Karpas-422 (cell line): ENCODE results near the gene TMEM109. TPM values are rescaled to one million over a fixed set of nuclear protein-coding genes. Genes with fewer than 3 reads are reported as not detected.

Source experiments
- DNase-seq: peaks from one replicate; pipeline ENCODE4 v3.0.0-alpha.2; 2015
- H2AFZ ChIP-seq: fragments of 200-600 bp; sonication (generic); 2 replicates; pipeline ENCODE4 v1.6.1; 2014; ENCODE audit warnings: antibody characterized with exemption, low read length, mixed read lengths
- H3K27ac ChIP-seq: fragments of 200-600 bp; sonication (generic); 2 replicates; pipeline ENCODE4 v1.5.1; 2014; ENCODE audit warnings: mild to moderate bottlenecking, low read length, moderate library complexity
- H3K27me3 ChIP-seq: fragments of 200-600 bp; sonication (generic); 2 replicates; pipeline ENCODE4 v1.6.1; 2014; ENCODE audit warnings: low read length, mixed read lengths
- H3K36me3 ChIP-seq: fragments of 200-600 bp; sonication (generic); 2 replicates; pipeline ENCODE4 v1.6.1; 2014; ENCODE audit warnings: low read length, mixed read lengths; ENCODE audit not compliant: insufficient read depth
- H3K4me1 ChIP-seq: fragments of 200-600 bp; sonication (generic); 2 replicates; pipeline ENCODE4 v1.6.1; 2014; ENCODE audit warnings: mild to moderate bottlenecking, low read length, mixed read lengths
- H3K4me2 ChIP-seq: fragments of 200-600 bp; sonication (generic); 2 replicates; pipeline ENCODE4 v1.6.1; 2014; ENCODE audit warnings: low read length, low read depth, mild to moderate bottlenecking; ENCODE audit not compliant: poor library complexity, severe bottlenecking
- H3K4me3 ChIP-seq: fragments of 200-600 bp; sonication (generic); 2 replicates; pipeline ENCODE4 v1.5.1; 2014; ENCODE audit warnings: mild to moderate bottlenecking, antibody characterized with exemption, low read length, mixed read lengths
- H3K79me2 ChIP-seq: fragments of 200-600 bp; sonication (generic); 2 replicates; pipeline ENCODE4 v1.6.1; 2014; ENCODE audit warnings: mild to moderate bottlenecking, low read length, mixed read lengths
- H3K9ac ChIP-seq: fragments of 200-600 bp; sonication (generic); 2 replicates; pipeline ENCODE4 v1.6.0; 2014; ENCODE audit warnings: low read length
- H3K9me2 ChIP-seq: fragments of 200-600 bp; sonication (generic), shearing (Covaris generic); replicated peaks from 2 replicates; pipeline ENCODE4 v1.6.0; 2014; ENCODE audit warnings: mild to moderate bottlenecking, low read length, moderate library complexity; ENCODE audit not compliant: insufficient read depth
- H3K9me3 ChIP-seq: fragments of 300-700, 200-600 bp; sonication (generic); 2 replicates; pipeline ENCODE4 v1.6.1; 2014; ENCODE audit warnings: low read length, mixed read lengths
- H4K20me1 ChIP-seq: fragments of 200-600 bp; sonication (generic); 2 replicates; pipeline ENCODE4 v1.6.1; 2014; ENCODE audit warnings: mild to moderate bottlenecking, antibody characterized with exemption, low read length, low read depth; ENCODE audit not compliant: insufficient read depth
- total RNA-seq: library from RNA; depleted of rRNA; stranded (reverse); fragments of >200 nt; shearing (Covaris generic); gene quantifications from 2 replicates; pipeline ENCODE4 v1.2.3, GENCODE V29; 2014; ENCODE audit warnings: low replicate concordance

TMEM109 gene
- total RNA-seq, 1 experiment from 2014 or later, result 44.4 TPM

GRCh38 chr11:60924906-60925853 is 11.2 kb downstream of the TMEM109 start:
- no peak overlapping the region; the same call in 1 of the 2 replicates for H2AFZ ChIP-seq
- H3K4me2 ChIP-seq, result peak overlapping the region; percentile 62
- H3K9me3 ChIP-seq, result no peaks in the 10 kb centered on the region
- peak overlapping the region; percentile 62 for H3K9ac ChIP-seq
- H3K4me3 ChIP-seq, result peak overlapping the region; percentile 64; the same call in 1 of the 2 replicates
- H4K20me1 ChIP-seq, result no peaks in the 10 kb centered on the region
- H3K36me3 ChIP-seq, result peaks cover 6% of the 10 kb centered on the region
- H3K4me1 ChIP-seq, result peaks cover 27% of the 10 kb centered on the region
- H3K79me2 ChIP-seq, result no peaks in the 10 kb centered on the region
- no peaks in the 10 kb centered on the region for H3K27me3 ChIP-seq
- DNase-seq, result no peak
- no peak overlapping the region for H3K27ac ChIP-seq
- H3K9me2 ChIP-seq, result no peaks in the 10 kb centered on the region

- Histone ChIP-seq H3K27me3 (no peaks in the 10 kb centered on the region), H3K9me3 (no peaks in the 10 kb centered on the region), H3K36me3 (no peaks in the 10 kb centered on the region), H3K79me2 (no peaks in the 10 kb centered on the region), H3K4me1 (peaks cover 28% of the 10 kb centered on the region), H3K4me2 (no peak overlapping the region), H3K9me2 (no peaks in the 10 kb centered on the region), H2AFZ (no peak overlapping the region), H3K4me3 (no peak overlapping the region), H3K9ac (no peak overlapping the region), H4K20me1 (no peaks in the 10 kb centered on the region), H3K27ac (no peak overlapping the region)
- DNase-seq, result no peak
Measured at GRCh38 chr11:60925868-60926267, 11.9 kb downstream of the TMEM109 start.

- Histone ChIP-seq H3K4me1 (peaks cover 34% of the 10 kb centered on the region), H3K9me2 (no peaks in the 10 kb centered on the region), H4K20me1 (no peaks in the 10 kb centered on the region), H3K9me3 (no peaks in the 10 kb centered on the region), H3K4me2 (no peak overlapping the region), H3K36me3 (no peaks in the 10 kb centered on the region), H3K27ac (no peak overlapping the region), H3K4me3 (no peak overlapping the region), H3K9ac (no peak overlapping the region), H3K27me3 (no peaks in the 10 kb centered on the region), H2AFZ (no peak overlapping the region), H3K79me2 (no peaks in the 10 kb centered on the region)
- DNase-seq, result no peak
Measured at GRCh38 chr11:60926500-60926899, 12.5 kb downstream of the TMEM109 start.

- DNase-seq, result no peak
- H3K4me3 ChIP-seq, result no peak overlapping the region
- H3K79me2 ChIP-seq, result no peaks in the 10 kb centered on the region
- H4K20me1 ChIP-seq, result no peaks in the 10 kb centered on the region
- peaks cover 41% of the 10 kb centered on the region for H3K4me1 ChIP-seq
- H3K9me3 ChIP-seq, result no peaks in the 10 kb centered on the region
- no peaks in the 10 kb centered on the region for H3K9me2 ChIP-seq
- no peak overlapping the region for H3K9ac ChIP-seq
- no peaks in the 10 kb centered on the region for H3K27me3 ChIP-seq
- H3K4me2 ChIP-seq, result no peak overlapping the region
- no peak overlapping the region for H3K27ac ChIP-seq
- H3K36me3 ChIP-seq, result no peaks in the 10 kb centered on the region
- H2AFZ ChIP-seq, result no peak overlapping the region
Measured at GRCh38 chr11:60927061-60927592, 13.2 kb downstream of the TMEM109 start.

- no peak overlapping the region for H3K4me3 ChIP-seq
- H3K27ac ChIP-seq, result no peak overlapping the region
- H3K27me3 ChIP-seq, result no peaks in the 10 kb centered on the region
- no peak for DNase-seq
- no peaks in the 10 kb centered on the region for H4K20me1 ChIP-seq
- H3K4me2 ChIP-seq, result no peak overlapping the region
- no peaks in the 10 kb centered on the region for H3K9me3 ChIP-seq
- H3K4me1 ChIP-seq, result peaks cover 45% of the 10 kb centered on the region
- H3K9ac ChIP-seq, result no peak overlapping the region
- no peaks in the 10 kb centered on the region for H3K36me3 ChIP-seq
- H2AFZ ChIP-seq, result no peak overlapping the region
- H3K9me2 ChIP-seq, result no peaks in the 10 kb centered on the region
- H3K79me2 ChIP-seq, result no peaks in the 10 kb centered on the region
Measured at GRCh38 chr11:60927600-60927999, 13.6 kb downstream of the TMEM109 start.

- H3K4me3 ChIP-seq, result no peak overlapping the region
- no peak for DNase-seq
- no peaks in the 10 kb centered on the region for H3K9me2 ChIP-seq
- no peaks in the 10 kb centered on the region for H3K9me3 ChIP-seq
- no peaks in the 10 kb centered on the region for H3K27me3 ChIP-seq
- no peaks in the 10 kb centered on the region for H3K36me3 ChIP-seq
- H3K27ac ChIP-seq, result no peak overlapping the region
- H2AFZ ChIP-seq, result no peak overlapping the region
- no peak overlapping the region for H3K4me2 ChIP-seq
- peaks cover 52% of the 10 kb centered on the region for H3K4me1 ChIP-seq
- no peaks in the 10 kb centered on the region for H4K20me1 ChIP-seq
- H3K79me2 ChIP-seq, result no peaks in the 10 kb centered on the region
- no peak overlapping the region for H3K9ac ChIP-seq
Measured at GRCh38 chr11:60928563-60929001, 14.6 kb downstream of the TMEM109 start.

GRCh38 chr11:60929764-60930163 is 15.8 kb downstream of the TMEM109 start:
- no peak overlapping the region for H2AFZ ChIP-seq
- H3K9ac ChIP-seq, result no peak overlapping the region
- no peak overlapping the region for H3K4me2 ChIP-seq
- H3K9me3 ChIP-seq, result no peaks in the 10 kb centered on the region
- no peak overlapping the region for H3K4me3 ChIP-seq
- H3K27me3 ChIP-seq, result no peaks in the 10 kb centered on the region
- DNase-seq, result no peak
- H3K36me3 ChIP-seq, result no peaks in the 10 kb centered on the region
- no peaks in the 10 kb centered on the region for H3K9me2 ChIP-seq
- peaks cover 42% of the 10 kb centered on the region for H3K4me1 ChIP-seq
- H3K27ac ChIP-seq, result no peak overlapping the region
- no peaks in the 10 kb centered on the region for H3K79me2 ChIP-seq
- no peaks in the 10 kb centered on the region for H4K20me1 ChIP-seq

- H3K9ac ChIP-seq, result no peak overlapping the region
Measured at GRCh38 chr11:60930394-60930793, 16.4 kb downstream of the TMEM109 start.

More at GRCh38 chr11:60930394-60930793, 16.4 kb downstream of the TMEM109 start:
- Histone ChIP-seq H3K9me3 (no peaks in the 10 kb centered on the region), H2AFZ (no peak overlapping the region), H3K4me1 (peaks cover 35% of the 10 kb centered on the region), H3K4me2 (no peak overlapping the region), H4K20me1 (no peaks in the 10 kb centered on the region), H3K9me2 (no peaks in the 10 kb centered on the region), H3K27me3 (no peaks in the 10 kb centered on the region), H3K27ac (no peak overlapping the region), H3K36me3 (no peaks in the 10 kb centered on the region), H3K79me2 (no peaks in the 10 kb centered on the region), H3K4me3 (no peak overlapping the region)
- no peak for DNase-seq
